Lower leg skin (tissue), 3 donors: ENCODE results near the gene SYNGR4.

Experiments
- POLR2A ChIP-seq, 2 donors: fragments of 450-650 bp; IDR thresholded peaks; one replicate each; pipeline ENCODE4 v1.6.1; 2016 to 2017; ENCODE audit warnings: antibody characterized with exemption in 2 of 2, mild to moderate bottlenecking in 1 of 2, moderate library complexity in 1 of 2
- TF ChIP-seq, protein P1 (sequence below), 3 donors: fragments of 450-650 bp; IDR thresholded peaks; one replicate each; pipeline ENCODE4 v1.5.1; 2016; ENCODE audit warnings: antibody characterized with exemption in 3 of 3, mild to moderate bottlenecking in 3 of 3, moderate library complexity in 2 of 3

DNA sequence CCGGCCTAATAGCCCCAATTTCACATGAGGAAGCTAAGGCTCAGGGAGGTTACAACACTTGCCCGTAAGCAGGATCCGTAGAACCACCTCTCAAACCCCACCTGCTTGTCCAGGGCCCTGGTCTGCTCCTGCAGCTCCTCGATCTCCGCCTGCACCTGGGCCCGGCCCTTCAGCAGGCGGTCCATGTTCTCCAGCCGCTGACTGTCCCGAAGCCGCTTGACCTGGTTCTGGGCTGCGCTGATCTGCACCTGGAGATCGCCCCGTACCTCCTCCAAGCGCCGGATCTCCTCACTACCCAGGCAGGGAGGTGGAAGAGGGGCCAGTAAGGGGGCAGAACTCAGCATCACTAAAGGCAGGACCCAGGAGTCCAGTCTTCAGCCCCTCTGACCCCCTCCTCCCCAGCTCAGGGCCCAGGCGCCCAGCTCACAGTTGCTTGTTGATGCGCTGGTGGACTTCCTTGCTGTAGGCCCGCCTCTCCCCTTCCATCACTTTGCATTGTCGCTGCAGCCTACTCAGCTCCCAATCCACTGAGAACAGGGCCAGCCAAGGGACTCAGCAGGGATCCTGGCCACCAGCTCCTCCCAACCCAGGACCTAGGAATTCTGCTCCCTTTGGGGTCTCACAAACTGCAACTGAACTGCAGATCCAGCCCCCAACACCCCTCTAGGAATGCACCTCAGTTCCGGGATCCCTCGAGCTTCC lies 45.7 kb upstream of the SYNGR4 start:
- TF ChIP-seq, protein P1, sequence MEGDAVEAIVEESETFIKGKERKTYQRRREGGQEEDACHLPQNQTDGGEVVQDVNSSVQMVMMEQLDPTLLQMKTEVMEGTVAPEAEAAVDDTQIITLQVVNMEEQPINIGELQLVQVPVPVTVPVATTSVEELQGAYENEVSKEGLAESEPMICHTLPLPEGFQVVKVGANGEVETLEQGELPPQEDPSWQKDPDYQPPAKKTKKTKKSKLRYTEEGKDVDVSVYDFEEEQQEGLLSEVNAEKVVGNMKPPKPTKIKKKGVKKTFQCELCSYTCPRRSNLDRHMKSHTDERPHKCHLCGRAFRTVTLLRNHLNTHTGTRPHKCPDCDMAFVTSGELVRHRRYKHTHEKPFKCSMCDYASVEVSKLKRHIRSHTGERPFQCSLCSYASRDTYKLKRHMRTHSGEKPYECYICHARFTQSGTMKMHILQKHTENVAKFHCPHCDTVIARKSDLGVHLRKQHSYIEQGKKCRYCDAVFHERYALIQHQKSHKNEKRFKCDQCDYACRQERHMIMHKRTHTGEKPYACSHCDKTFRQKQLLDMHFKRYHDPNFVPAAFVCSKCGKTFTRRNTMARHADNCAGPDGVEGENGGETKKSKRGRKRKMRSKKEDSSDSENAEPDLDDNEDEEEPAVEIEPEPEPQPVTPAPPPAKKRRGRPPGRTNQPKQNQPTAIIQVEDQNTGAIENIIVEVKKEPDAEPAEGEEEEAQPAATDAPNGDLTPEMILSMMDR (IDR thresholded peaks at IDR 0.05): no peak
- TF ChIP-seq POLR2A (IDR thresholded peaks at IDR 0.05): no peak
